ENCODE results near the gene TBC1D22A. TPM values are rescaled to one million over a fixed set of nuclear protein-coding genes. Genes with fewer than 3 reads are reported as not detected.

The TBC1D22A gene
- total and polyA plus RNA-seq, 2 experiments from 2014 or later, result 15.3 to 19.8 TPM

DNA sequence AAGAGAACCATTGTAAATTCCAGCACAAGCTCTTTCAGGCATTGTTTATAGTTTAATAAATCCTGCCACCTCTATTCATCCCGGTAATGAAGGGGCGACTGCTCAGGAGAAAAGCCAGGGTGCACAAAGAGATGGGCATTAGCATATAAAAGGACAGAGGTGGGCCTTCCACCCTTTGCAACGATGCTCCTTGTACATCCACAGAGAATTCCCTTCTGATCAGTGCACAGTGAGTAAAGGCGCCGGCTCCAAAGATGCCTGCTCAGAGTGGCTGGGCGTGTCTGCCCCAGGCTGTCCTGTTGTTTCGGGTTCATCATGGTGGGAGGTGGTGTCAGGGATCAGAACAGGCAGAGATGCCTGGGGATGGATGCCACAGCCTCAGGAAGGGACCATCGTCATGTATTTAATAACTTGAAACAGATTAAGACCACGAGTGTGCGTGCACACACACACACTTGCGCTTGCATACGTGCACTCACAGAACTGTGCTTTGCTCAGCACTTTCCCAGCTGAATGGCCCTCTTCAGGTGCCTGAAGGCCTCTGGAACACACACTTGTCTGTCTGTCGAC lies 305.0 kb downstream of the TBC1D22A start:
- no peak overlapping the region for H3K4me2 ChIP-seq
- H3K79me2 ChIP-seq, result no peaks in the 10 kb centered on the region
- H2AFZ ChIP-seq, result no peak overlapping the region
- H3K9me2 ChIP-seq (replicated peaks; ENCODE audit: insufficient read depth), result no peaks in the 10 kb centered on the region
- no peak overlapping the region for H3K27ac ChIP-seq
- H3K4me1 ChIP-seq (ENCODE audit: insufficient read depth), result no peaks in the 10 kb centered on the region
- 90% methylated on average over 13 of the region's 13 CpGs for WGBS (ENCODE audit: low lambda C conversion rate, missing lambda C conversion rate)
- TF ChIP-seq, protein P1, sequence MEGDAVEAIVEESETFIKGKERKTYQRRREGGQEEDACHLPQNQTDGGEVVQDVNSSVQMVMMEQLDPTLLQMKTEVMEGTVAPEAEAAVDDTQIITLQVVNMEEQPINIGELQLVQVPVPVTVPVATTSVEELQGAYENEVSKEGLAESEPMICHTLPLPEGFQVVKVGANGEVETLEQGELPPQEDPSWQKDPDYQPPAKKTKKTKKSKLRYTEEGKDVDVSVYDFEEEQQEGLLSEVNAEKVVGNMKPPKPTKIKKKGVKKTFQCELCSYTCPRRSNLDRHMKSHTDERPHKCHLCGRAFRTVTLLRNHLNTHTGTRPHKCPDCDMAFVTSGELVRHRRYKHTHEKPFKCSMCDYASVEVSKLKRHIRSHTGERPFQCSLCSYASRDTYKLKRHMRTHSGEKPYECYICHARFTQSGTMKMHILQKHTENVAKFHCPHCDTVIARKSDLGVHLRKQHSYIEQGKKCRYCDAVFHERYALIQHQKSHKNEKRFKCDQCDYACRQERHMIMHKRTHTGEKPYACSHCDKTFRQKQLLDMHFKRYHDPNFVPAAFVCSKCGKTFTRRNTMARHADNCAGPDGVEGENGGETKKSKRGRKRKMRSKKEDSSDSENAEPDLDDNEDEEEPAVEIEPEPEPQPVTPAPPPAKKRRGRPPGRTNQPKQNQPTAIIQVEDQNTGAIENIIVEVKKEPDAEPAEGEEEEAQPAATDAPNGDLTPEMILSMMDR (IDR thresholded peaks at IDR 0.05; ENCODE audit: poor library complexity), result no peak
- TF ChIP-seq EZH2phosphoT487 (IDR thresholded peaks at IDR 0.05; ENCODE audit: low read depth, severe bottlenecking, unreplicated experiment) (no peak), EZH2 (IDR thresholded peaks at IDR 0.05; ENCODE audit: borderline replicate concordance) (no peak)
- H3K4me3 ChIP-seq, result no peak overlapping the region
- no peaks in the 10 kb centered on the region for H3K27me3 ChIP-seq
- H4K20me1 ChIP-seq (ENCODE audit: insufficient read depth, poor library complexity, severe bottlenecking), result no peaks in the 10 kb centered on the region
- no peaks in the 10 kb centered on the region for H3K9me3 ChIP-seq (ENCODE audit: low read depth)
- no peak for DNase-seq (ENCODE audit: low spot score)
- no peaks in the 10 kb centered on the region for H3K36me3 ChIP-seq (replicated peaks; ENCODE audit: insufficient read depth, low read depth)

DNA sequence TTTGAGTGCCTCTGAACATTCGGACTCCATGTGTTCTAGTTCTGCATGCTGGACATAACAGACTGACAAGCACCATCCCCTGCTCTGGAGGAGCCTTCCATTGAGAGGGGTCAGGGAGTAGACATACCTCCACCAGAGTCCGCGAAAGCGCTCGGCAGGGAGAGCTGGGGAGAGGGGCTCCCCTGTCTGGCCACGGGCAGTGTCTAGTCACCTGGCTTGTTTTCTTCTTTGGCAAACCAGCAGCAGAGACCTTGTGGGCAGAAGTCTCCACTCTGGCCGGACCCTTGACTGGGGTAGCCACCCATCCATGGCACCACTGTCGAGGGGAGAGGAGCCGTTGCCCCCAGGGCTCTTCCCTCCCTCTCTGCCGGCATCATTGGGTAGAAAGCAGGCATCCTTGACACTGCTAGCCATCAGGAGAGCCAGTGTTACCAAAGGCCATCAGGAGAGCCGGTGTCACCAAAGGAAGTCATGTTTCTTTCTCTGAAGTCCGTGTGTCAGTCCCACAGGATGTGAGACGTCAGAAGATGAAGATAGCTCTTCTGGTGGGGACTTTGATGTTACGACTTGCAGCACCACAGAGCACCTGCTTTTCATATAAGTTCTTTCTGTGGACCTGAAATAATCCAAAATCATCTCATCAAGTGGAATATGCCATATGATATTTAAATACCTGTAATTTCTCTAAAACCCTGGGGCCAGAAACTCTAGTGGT lies 305.6 kb downstream of the TBC1D22A start:
- H3K4me1 ChIP-seq (ENCODE audit: insufficient read depth), result no peaks in the 10 kb centered on the region
- H4K20me1 ChIP-seq (ENCODE audit: insufficient read depth, poor library complexity, severe bottlenecking), result no peaks in the 10 kb centered on the region
- no peaks in the 10 kb centered on the region for H3K36me3 ChIP-seq (replicated peaks; ENCODE audit: insufficient read depth, low read depth)
- TF ChIP-seq EZH2 (IDR thresholded peaks at IDR 0.05; ENCODE audit: borderline replicate concordance) (no peak), EZH2phosphoT487 (IDR thresholded peaks at IDR 0.05; ENCODE audit: low read depth, severe bottlenecking, unreplicated experiment) (no peak)
- TF ChIP-seq, protein P1 (IDR thresholded peaks at IDR 0.05; ENCODE audit: poor library complexity), result no peak
- DNase-seq (ENCODE audit: low spot score), result no peak
- no peak overlapping the region for H3K27ac ChIP-seq
- H3K4me2 ChIP-seq, result no peak overlapping the region
- no peaks in the 10 kb centered on the region for H3K9me2 ChIP-seq (replicated peaks; ENCODE audit: insufficient read depth)
- H3K79me2 ChIP-seq, result no peaks in the 10 kb centered on the region
- no peaks in the 10 kb centered on the region for H3K27me3 ChIP-seq
- H2AFZ ChIP-seq, result no peak overlapping the region
- H3K4me3 ChIP-seq, result no peak overlapping the region
- no peaks in the 10 kb centered on the region for H3K9me3 ChIP-seq (ENCODE audit: low read depth)
- WGBS (ENCODE audit: low lambda C conversion rate, missing lambda C conversion rate), result 96% methylated on average over 14 of the region's 14 CpGs

DNA sequence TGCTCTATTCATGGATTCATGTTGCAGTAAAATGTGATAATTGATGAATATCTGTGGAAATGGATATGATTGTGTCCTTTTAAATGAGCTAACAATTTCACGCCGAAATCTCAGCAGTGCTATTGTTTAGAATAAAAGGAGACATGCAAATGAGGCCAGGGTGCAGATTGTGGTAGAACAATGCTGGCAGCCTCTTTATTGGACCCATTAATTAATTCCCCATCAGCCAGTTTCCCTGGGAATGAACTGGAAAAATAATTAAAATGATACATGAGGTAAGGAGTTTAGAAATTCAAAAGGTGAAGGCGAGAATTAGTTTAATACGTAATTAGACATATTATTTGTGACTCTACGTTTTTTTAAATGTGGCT lies 306.2 kb downstream of the TBC1D22A start:
- Histone ChIP-seq H3K4me2 (no peak overlapping the region), H2AFZ (no peak overlapping the region), H3K9me3 (ENCODE audit: low read depth) (no peaks in the 10 kb centered on the region), H3K4me1 (ENCODE audit: insufficient read depth) (no peaks in the 10 kb centered on the region), H3K27me3 (no peaks in the 10 kb centered on the region), H3K79me2 (no peaks in the 10 kb centered on the region), H3K36me3 (replicated peaks; ENCODE audit: insufficient read depth, low read depth) (no peaks in the 10 kb centered on the region), H3K9me2 (replicated peaks; ENCODE audit: insufficient read depth) (no peaks in the 10 kb centered on the region), H3K4me3 (no peak overlapping the region), H4K20me1 (ENCODE audit: insufficient read depth, poor library complexity, severe bottlenecking) (no peaks in the 10 kb centered on the region), H3K27ac (no peak overlapping the region)
- TF ChIP-seq, protein P1 (IDR thresholded peaks at IDR 0.05; ENCODE audit: poor library complexity), result no peak
- TF ChIP-seq EZH2phosphoT487 (IDR thresholded peaks at IDR 0.05; ENCODE audit: low read depth, severe bottlenecking, unreplicated experiment) (no peak), EZH2 (IDR thresholded peaks at IDR 0.05; ENCODE audit: borderline replicate concordance) (no peak)
- no peak for DNase-seq (ENCODE audit: low spot score)
- 96% methylated on average over 5 of the region's 5 CpGs for WGBS (ENCODE audit: low lambda C conversion rate, missing lambda C conversion rate)
